C4-2B (cell line): ENCODE results near the gene CFAP20DC.

Source experiments
- CTCF ChIP-seq: fragments of 450-650 bp; conservative IDR thresholded peaks from 2 replicates; pipeline ENCODE4 v1.5.1; 2017; ENCODE audit warnings: mild to moderate bottlenecking
- ZFX ChIP-seq: fragments of 450-650 bp; IDR thresholded peaks from 2 replicates; pipeline ENCODE4 v1.6.1; 2017

DNA sequence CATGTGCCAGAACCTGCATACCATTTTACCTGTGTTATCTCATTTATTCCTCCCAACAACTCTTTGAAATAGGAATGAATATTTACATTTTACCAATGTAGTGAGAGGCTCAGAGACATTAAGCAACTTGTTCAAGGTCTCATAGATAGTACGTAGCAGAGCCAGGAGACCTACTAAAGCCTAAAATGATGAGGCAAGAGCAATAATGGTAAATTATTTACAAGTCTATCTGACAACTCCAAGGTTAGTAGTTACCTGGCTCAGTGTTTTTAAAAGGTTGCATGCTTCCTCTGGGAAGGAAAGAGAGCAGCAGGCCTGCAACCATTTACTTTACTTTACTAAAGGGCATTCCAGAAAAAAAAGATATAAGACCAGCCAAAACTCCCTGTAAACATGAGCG lies 103.0 kb downstream of the CFAP20DC start:
- no peak for TF ChIP-seq CTCF
- TF ChIP-seq ZFX: no peak
